HEK293 (cell line): Measurements from ENCODE around the gene LMO7.
"Not testable (repeated sequence)": the region's sequence is repeated elsewhere in the genome, so short reads cannot be mapped to it uniquely, and the experiment has no call there.

Experiments
- CTCF ChIA-PET: fragments of 350-600 bp; formaldehyde crosslinking; extraction: SDS; loops from one replicate; lab custom pipeline; 2021; ENCODE audit warnings: antibody characterized with exemption; lab: Yijun Ruan, JAX
- POLR2A ChIA-PET: fragments of 300-600 bp; formaldehyde crosslinking; extraction: SDS; loops from one replicate; lab custom pipeline; 2020; ENCODE audit warnings: antibody characterized with exemption, inconsistent platforms; lab: Yijun Ruan, JAX
- H3K27ac ChIP-seq: fragments of 200-500 bp; sonication (Bioruptor generic); 2 replicates; pipeline ENCODE4 v1.5.1; 2014; ENCODE audit warnings: low read depth, low read length, control low read depth, inconsistent platforms; ENCODE audit errors: extremely low read depth
- H3K36me3 ChIP-seq, 2 experiments: fragments of 200-500 bp in 1 of 2; sonication (Bioruptor generic) in 1 of 2; 1 replicate in 1 of 2; 2 replicates in 1 of 2; pipeline ENCODE4 v1.5.1; 2014 to 2017; ENCODE audit warnings: inconsistent platforms in 2 of 2, low read length in 2 of 2; ENCODE audit not compliant: control insufficient read depth in 2 of 2, insufficient read depth in 1 of 2
- H3K4me1 ChIP-seq: fragments of 200-500 bp; sonication (Bioruptor generic); 2 replicates; pipeline ENCODE4 v1.5.1; 2014; ENCODE audit warnings: mild to moderate bottlenecking, low read length, inconsistent platforms; ENCODE audit not compliant: control insufficient read depth, insufficient read depth
- H3K4me3 ChIP-seq: 2 replicates; pipeline ENCODE4 v1.5.1; 2011; ENCODE audit warnings: low read depth, mild to moderate bottlenecking, control low read depth, low read length, moderate library complexity
- H3K9me3 ChIP-seq: fragments of 200-500 bp; sonication (Bioruptor generic); 2 replicates; pipeline ENCODE4 v1.5.1; 2014; ENCODE audit warnings: low read depth, low read length, inconsistent platforms; ENCODE audit not compliant: control insufficient read depth, insufficient read depth
- EGR2 ChIP-seq: fragments of 450-650 bp; formaldehyde crosslinking; IDR thresholded peaks from 2 replicates; pipeline ENCODE4 v1.5.1; 2016; ENCODE audit warnings: low read depth, missing biosample characterization, missing genetic modification characterization
- FEZF1 ChIP-seq: fragments of 450-650 bp; formaldehyde crosslinking; IDR thresholded peaks from 2 replicates; pipeline ENCODE4 v1.5.1; 2016; ENCODE audit warnings: missing biosample characterization, missing genetic modification characterization
- RBAK ChIP-seq: fragments of 450-650 bp; formaldehyde crosslinking; IDR thresholded peaks from 2 replicates; pipeline ENCODE4 v1.5.1; 2016; ENCODE audit warnings: missing biosample characterization, missing genetic modification characterization
- WT1 ChIP-seq: fragments of 450-650 bp; formaldehyde crosslinking; IDR thresholded peaks from 2 replicates; pipeline ENCODE4 v1.5.1; 2016; ENCODE audit warnings: missing biosample characterization, missing genetic modification characterization
- ZFP37 ChIP-seq: fragments of 450-650 bp; formaldehyde crosslinking; IDR thresholded peaks from 2 replicates; pipeline ENCODE4 v1.5.1; 2016; ENCODE audit warnings: missing biosample characterization, missing genetic modification characterization
- ZNF248 ChIP-seq: fragments of 450-650 bp; formaldehyde crosslinking; IDR thresholded peaks from 2 replicates; pipeline ENCODE4 v1.5.1; 2017; ENCODE audit warnings: missing biosample characterization, missing genetic modification characterization
- ZNF341 ChIP-seq: fragments of 450-650 bp; formaldehyde crosslinking; IDR thresholded peaks from 2 replicates; pipeline ENCODE4; 2016; ENCODE audit warnings: low read depth, missing biosample characterization, missing genetic modification characterization
- ZNF404 ChIP-seq: fragments of 450-650 bp; formaldehyde crosslinking; IDR thresholded peaks from 2 replicates; pipeline ENCODE4 v1.5.1; 2017; ENCODE audit warnings: missing biosample characterization, missing genetic modification characterization
- ZNF423 ChIP-seq: fragments of 450-650 bp; formaldehyde crosslinking; IDR thresholded peaks from 2 replicates; pipeline ENCODE4 v1.5.1; 2016; ENCODE audit warnings: missing biosample characterization, missing genetic modification characterization
- ZNF558 ChIP-seq: fragments of 450-650 bp; formaldehyde crosslinking; IDR thresholded peaks from 2 replicates; pipeline ENCODE4 v1.5.1; 2016; ENCODE audit warnings: missing biosample characterization, missing genetic modification characterization
- ZNF596 ChIP-seq: fragments of 450-650 bp; IDR thresholded peaks from 2 replicates; pipeline ENCODE4 v1.5.0; 2018; ENCODE audit warnings: missing biosample characterization, mild to moderate bottlenecking, missing genetic modification characterization, moderate library complexity
- ZNF654 ChIP-seq: fragments of 450-650 bp; formaldehyde crosslinking; IDR thresholded peaks from 2 replicates; pipeline ENCODE4 v1.5.1; 2016; ENCODE audit warnings: low read depth, missing biosample characterization, missing genetic modification characterization
- ZNF664 ChIP-seq: fragments of 450-650 bp; formaldehyde crosslinking; IDR thresholded peaks from 2 replicates; pipeline ENCODE4 v1.5.1; 2016; ENCODE audit warnings: missing biosample characterization, missing genetic modification characterization
- ZNF792 ChIP-seq: fragments of 450-650 bp; formaldehyde crosslinking; IDR thresholded peaks from 2 replicates; pipeline ENCODE4 v1.5.1; 2016; ENCODE audit warnings: missing biosample characterization, missing genetic modification characterization
- TF ChIP-seq, protein P1 (sequence below): fragments of 450-650 bp; formaldehyde crosslinking; IDR thresholded peaks from 2 replicates; pipeline ENCODE4 v1.5.1; 2016; ENCODE audit warnings: missing biosample characterization, missing genetic modification characterization
- TF ChIP-seq, protein P2 (sequence below): fragments of 450-650 bp; formaldehyde crosslinking; IDR thresholded peaks from 2 replicates; pipeline ENCODE4 v1.5.1; 2016; ENCODE audit warnings: missing biosample characterization, missing genetic modification characterization, low read depth
- TF ChIP-seq, protein P3 (sequence below): fragments of 450-650 bp; formaldehyde crosslinking; IDR thresholded peaks from 2 replicates; pipeline ENCODE4 v1.5.1; 2016; ENCODE audit warnings: missing biosample characterization, missing genetic modification characterization
- TF ChIP-seq, protein P4 (sequence below): fragments of 450-650 bp; formaldehyde crosslinking; conservative IDR thresholded peaks from 2 replicates; pipeline ENCODE4 v1.5.1; 2016; ENCODE audit warnings: low read depth, missing biosample characterization, missing genetic modification characterization
- TF ChIP-seq, protein P5 (sequence below): fragments of 450-650 bp; formaldehyde crosslinking; IDR thresholded peaks from 2 replicates; pipeline ENCODE4 v1.5.1; 2016; ENCODE audit warnings: missing biosample characterization, missing genetic modification characterization

Gene LMO7

DNA sequence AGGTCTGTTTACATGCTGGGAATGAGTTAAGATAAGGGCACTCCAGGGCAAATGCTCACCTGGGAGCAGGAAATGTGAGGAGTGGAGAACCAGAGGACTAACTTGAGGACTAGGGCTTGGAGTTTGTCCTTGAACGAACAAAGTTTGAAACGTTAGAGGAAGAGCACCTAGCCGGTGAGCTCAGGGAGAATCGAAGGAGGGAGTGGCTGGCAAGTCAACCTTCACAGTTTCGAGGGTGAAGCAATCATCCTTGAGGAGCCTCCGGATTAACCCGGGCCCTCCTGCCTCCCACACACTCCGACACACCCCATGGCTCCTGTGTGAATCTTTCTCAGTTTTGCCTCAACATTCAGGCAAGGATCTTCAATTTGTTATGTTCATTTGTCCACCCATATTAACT is 58.6 kb downstream of the LMO7 start:
- Histone ChIP-seq H3K36me3 (no peaks in the 10 kb centered on the region), H3K4me3 (no peak overlapping the region), H3K4me1 (no peaks in the 10 kb centered on the region), H3K9me3 (no peaks in the 10 kb centered on the region), H3K27ac (no peak overlapping the region)
- POLR2A ChIA-PET: no interaction called here
- 0 out of 2 replicates have a peak, but pooled peaks have one; percentile 5 for TF ChIP-seq EGR2 (tag by site-specific recombination)
- TF ChIP-seq ZNF558 (tag by site-specific recombination): no peak
- no peak for TF ChIP-seq ZNF664 (tag by site-specific recombination)
- CTCF ChIA-PET: interaction anchor here (0.5 to 4.5 kb wide), 14 partner anchors 9 to 1181 kb away, joined by 3 to 49 read pairs (median 6); partner anchors contain the start of gene TBC1D4

DNA sequence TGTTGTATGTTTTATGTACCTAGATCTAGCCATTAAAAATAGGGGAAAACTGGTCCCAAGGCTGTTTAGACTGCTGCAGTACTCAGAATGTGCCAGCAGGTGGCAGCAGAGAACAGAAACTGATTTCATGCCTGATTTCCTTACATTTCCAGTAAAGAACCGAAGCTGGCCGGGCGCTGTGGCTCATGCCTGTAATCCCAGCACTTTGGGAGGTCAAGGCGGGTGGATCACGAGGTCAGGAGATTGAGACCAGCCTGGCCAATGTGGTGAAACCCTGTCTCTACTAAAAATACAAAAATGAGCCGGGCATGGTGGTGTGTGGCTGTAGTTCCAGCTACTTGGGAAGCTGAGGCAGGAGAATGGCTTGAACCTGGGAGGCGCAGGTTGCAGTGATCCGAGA is 59.8 kb downstream of the LMO7 start:
- H3K36me3 ChIP-seq, H3K9me3 ChIP-seq, H3K4me3 ChIP-seq, H3K4me1 ChIP-seq, H3K27ac ChIP-seq, POLR2A ChIA-PET: not testable (repeated sequence)
- peak; percentile 81 for TF ChIP-seq ZNF654 (tag by site-specific recombination)
- TF ChIP-seq, protein P1, sequence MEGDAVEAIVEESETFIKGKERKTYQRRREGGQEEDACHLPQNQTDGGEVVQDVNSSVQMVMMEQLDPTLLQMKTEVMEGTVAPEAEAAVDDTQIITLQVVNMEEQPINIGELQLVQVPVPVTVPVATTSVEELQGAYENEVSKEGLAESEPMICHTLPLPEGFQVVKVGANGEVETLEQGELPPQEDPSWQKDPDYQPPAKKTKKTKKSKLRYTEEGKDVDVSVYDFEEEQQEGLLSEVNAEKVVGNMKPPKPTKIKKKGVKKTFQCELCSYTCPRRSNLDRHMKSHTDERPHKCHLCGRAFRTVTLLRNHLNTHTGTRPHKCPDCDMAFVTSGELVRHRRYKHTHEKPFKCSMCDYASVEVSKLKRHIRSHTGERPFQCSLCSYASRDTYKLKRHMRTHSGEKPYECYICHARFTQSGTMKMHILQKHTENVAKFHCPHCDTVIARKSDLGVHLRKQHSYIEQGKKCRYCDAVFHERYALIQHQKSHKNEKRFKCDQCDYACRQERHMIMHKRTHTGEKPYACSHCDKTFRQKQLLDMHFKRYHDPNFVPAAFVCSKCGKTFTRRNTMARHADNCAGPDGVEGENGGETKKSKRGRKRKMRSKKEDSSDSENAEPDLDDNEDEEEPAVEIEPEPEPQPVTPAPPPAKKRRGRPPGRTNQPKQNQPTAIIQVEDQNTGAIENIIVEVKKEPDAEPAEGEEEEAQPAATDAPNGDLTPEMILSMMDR (tag by site-specific recombination): peak; percentile 54
- CTCF ChIA-PET: interaction anchor here (0.5 to 4.5 kb wide), 53 partner anchors 8 to 1332 kb away, joined by 3 to 49 read pairs (median 3); partner anchors contain the start of gene TBC1D4

DNA sequence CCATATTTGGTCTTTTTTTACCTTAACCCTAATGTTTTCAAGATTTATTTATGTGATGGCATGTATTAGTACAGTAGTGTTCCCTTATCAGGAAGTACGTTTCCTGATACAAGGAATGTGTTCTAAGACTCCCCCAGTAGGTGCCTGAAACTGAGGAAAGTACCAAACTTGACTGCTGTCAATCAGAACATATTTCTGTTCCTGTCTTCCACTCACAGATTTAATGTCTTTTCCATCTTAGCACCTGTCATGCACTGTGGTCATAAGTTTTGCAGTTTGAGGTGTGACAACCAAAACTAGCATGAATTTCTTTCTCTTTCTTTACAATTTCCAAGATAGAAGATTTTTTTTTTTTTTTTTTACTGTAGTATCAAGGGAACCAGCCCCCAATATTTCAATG is 62.9 kb downstream of the LMO7 start:
- Histone ChIP-seq H3K4me3 (no peak overlapping the region), H3K4me1 (no peaks in the 10 kb centered on the region), H3K36me3 (no peaks in the 10 kb centered on the region), H3K27ac (no peak overlapping the region), H3K9me3 (no peaks in the 10 kb centered on the region)
- CTCF ChIA-PET: no interaction called here
- POLR2A ChIA-PET: no interaction called here
- TF ChIP-seq ZNF248 (tag by site-specific recombination) (no peak), WT1 (tag by site-specific recombination) (no peak), RBAK (no peak), ZNF792 (tag by site-specific recombination) (no peak), ZNF423 (tag by site-specific recombination) (no peak), ZNF341 (tag by site-specific recombination) (no peak), FEZF1 (tag by site-specific recombination) (no peak), ZFP37 (no peak), ZNF596 (no peak), ZNF404 (tag by site-specific recombination) (no peak)
- TF ChIP-seq, protein P2, sequence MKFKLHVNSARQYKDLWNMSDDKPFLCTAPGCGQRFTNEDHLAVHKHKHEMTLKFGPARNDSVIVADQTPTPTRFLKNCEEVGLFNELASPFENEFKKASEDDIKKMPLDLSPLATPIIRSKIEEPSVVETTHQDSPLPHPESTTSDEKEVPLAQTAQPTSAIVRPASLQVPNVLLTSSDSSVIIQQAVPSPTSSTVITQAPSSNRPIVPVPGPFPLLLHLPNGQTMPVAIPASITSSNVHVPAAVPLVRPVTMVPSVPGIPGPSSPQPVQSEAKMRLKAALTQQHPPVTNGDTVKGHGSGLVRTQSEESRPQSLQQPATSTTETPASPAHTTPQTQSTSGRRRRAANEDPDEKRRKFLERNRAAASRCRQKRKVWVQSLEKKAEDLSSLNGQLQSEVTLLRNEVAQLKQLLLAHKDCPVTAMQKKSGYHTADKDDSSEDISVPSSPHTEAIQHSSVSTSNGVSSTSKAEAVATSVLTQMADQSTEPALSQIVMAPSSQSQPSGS (tag by site-specific recombination): no peak
- TF ChIP-seq, protein P3, sequence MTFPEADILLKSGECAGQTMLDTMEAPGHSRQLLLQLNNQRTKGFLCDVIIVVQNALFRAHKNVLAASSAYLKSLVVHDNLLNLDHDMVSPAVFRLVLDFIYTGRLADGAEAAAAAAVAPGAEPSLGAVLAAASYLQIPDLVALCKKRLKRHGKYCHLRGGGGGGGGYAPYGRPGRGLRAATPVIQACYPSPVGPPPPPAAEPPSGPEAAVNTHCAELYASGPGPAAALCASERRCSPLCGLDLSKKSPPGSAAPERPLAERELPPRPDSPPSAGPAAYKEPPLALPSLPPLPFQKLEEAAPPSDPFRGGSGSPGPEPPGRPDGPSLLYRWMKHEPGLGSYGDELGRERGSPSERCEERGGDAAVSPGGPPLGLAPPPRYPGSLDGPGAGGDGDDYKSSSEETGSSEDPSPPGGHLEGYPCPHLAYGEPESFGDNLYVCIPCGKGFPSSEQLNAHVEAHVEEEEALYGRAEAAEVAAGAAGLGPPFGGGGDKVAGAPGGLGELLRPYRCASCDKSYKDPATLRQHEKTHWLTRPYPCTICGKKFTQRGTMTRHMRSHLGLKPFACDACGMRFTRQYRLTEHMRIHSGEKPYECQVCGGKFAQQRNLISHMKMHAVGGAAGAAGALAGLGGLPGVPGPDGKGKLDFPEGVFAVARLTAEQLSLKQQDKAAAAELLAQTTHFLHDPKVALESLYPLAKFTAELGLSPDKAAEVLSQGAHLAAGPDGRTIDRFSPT: no peak
- TF ChIP-seq, protein P4, sequence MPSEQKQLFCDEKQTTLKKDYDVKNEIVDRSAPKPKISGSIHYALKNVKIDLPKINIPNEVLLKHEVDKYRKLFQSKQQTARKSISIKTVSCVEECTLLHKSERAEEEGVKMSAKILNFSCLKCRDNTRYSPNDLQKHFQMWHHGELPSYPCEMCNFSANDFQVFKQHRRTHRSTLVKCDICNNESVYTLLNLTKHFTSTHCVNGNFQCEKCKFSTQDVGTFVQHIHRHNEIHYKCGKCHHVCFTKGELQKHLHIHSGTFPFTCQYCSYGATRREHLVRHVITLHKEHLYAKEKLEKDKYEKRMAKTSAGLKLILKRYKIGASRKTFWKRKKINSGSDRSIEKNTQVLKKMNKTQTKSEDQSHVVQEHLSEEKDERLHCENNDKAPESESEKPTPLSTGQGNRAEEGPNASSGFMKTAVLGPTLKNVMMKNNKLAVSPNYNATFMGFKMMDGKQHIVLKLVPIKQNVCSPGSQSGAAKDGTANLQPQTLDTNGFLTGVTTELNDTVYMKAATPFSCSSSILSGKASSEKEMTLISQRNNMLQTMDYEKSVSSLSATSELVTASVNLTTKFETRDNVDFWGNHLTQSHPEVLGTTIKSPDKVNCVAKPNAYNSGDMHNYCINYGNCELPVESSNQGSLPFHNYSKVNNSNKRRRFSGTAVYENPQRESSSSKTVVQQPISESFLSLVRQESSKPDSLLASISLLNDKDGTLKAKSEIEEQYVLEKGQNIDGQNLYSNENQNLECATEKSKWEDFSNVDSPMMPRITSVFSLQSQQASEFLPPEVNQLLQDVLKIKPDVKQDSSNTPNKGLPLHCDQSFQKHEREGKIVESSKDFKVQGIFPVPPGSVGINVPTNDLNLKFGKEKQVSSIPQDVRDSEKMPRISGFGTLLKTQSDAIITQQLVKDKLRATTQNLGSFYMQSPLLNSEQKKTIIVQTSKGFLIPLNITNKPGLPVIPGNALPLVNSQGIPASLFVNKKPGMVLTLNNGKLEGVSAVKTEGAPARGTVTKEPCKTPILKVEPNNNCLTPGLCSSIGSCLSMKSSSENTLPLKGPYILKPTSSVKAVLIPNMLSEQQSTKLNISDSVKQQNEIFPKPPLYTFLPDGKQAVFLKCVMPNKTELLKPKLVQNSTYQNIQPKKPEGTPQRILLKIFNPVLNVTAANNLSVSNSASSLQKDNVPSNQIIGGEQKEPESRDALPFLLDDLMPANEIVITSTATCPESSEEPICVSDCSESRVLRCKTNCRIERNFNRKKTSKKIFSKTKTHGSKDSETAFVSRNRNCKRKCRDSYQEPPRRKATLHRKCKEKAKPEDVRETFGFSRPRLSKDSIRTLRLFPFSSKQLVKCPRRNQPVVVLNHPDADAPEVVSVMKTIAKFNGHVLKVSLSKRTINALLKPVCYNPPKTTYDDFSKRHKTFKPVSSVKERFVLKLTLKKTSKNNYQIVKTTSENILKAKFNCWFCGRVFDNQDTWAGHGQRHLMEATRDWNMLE (tag by site-specific recombination): no peak
- TF ChIP-seq, protein P5, sequence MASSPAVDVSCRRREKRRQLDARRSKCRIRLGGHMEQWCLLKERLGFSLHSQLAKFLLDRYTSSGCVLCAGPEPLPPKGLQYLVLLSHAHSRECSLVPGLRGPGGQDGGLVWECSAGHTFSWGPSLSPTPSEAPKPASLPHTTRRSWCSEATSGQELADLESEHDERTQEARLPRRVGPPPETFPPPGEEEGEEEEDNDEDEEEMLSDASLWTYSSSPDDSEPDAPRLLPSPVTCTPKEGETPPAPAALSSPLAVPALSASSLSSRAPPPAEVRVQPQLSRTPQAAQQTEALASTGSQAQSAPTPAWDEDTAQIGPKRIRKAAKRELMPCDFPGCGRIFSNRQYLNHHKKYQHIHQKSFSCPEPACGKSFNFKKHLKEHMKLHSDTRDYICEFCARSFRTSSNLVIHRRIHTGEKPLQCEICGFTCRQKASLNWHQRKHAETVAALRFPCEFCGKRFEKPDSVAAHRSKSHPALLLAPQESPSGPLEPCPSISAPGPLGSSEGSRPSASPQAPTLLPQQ (tag by site-specific recombination): no peak
